Liver (tissue), 3 donors: ENCODE measurements around the gene AKNA.

Experiments
- CTCF ChIP-seq: fragments of 150-350 bp; IDR thresholded peaks from 2 replicates; pipeline ENCODE4 v1.5.1; 2017; ENCODE audit warnings: improper control_type of control experiment, low read depth, low read length; ENCODE audit not compliant: missing input control
- GABPA ChIP-seq, 2 donors: IDR thresholded peaks in 1 of 2; conservative IDR thresholded peaks in 1 of 2; 2 replicates each; pipeline ENCODE4 v1.6.1; 2016; ENCODE audit warnings: antibody characterized with exemption in 2 of 2, mild to moderate bottlenecking in 1 of 2, moderate library complexity in 1 of 2
- JUND ChIP-seq, 2 donors: IDR thresholded peaks; 2 replicates each; pipeline ENCODE4 v1.6.1; 2016; ENCODE audit warnings: antibody characterized with exemption in 2 of 2
- NR2F2 ChIP-seq: IDR thresholded peaks from 2 replicates; pipeline ENCODE4 v1.6.1; 2016; ENCODE audit warnings: antibody characterized with exemption
- REST ChIP-seq: IDR thresholded peaks from 2 replicates; pipeline ENCODE4 v1.6.1; 2016; ENCODE audit warnings: antibody characterized with exemption, mild to moderate bottlenecking
- RXRA ChIP-seq, 2 donors: IDR thresholded peaks; 2 replicates each; pipeline ENCODE4 v1.6.1; 2017 to 2018; ENCODE audit warnings: antibody characterized with exemption in 2 of 2, mild to moderate bottlenecking in 1 of 2
- SP1 ChIP-seq: IDR thresholded peaks from 2 replicates; pipeline ENCODE4 v1.6.1; 2018; ENCODE audit warnings: antibody characterized with exemption, mild to moderate bottlenecking
- TF ChIP-seq, protein P1 (sequence below): IDR thresholded peaks from 2 replicates; pipeline ENCODE4 v1.6.1; 2016; ENCODE audit warnings: antibody characterized with exemption
- TF ChIP-seq, protein P2 (sequence below): IDR thresholded peaks from 2 replicates; pipeline ENCODE4 v1.6.1; 2016; ENCODE audit warnings: antibody characterized with exemption
- donor health status: healthy.
- donor health status: healthy.

- TF ChIP-seq CTCF (no peak), RXRA (IDR thresholded peaks at IDR 0.05) (no peak), GABPA (IDR thresholded peaks at IDR 0.05 in 1 of 2, conservative IDR thresholded peaks at IDR 0.05 in 1 of 2) (no peak), REST (no peak), NR2F2 (no peak), SP1 (no peak), JUND (IDR thresholded peaks at IDR 0.05) (no peak)
- TF ChIP-seq, protein P1, sequence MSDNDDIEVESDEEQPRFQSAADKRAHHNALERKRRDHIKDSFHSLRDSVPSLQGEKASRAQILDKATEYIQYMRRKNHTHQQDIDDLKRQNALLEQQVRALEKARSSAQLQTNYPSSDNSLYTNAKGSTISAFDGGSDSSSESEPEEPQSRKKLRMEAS: no peak
- TF ChIP-seq, protein P2, sequence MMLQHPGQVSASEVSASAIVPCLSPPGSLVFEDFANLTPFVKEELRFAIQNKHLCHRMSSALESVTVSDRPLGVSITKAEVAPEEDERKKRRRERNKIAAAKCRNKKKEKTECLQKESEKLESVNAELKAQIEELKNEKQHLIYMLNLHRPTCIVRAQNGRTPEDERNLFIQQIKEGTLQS: no peak
Measured at GRCh38 chr9:114412048-114412683, 24.4 kb upstream of the AKNA start.
